Tibial artery (tissue), 4 donors: Measurements from ENCODE around the gene MYO3B.
A peak's percentile ranks its signal among the peaks of the same experiment; 100 is the strongest.

Experiments
- DNase-seq, 2 donors: peaks; one replicate each; pipeline ENCODE4 v3.0.0-alpha.2; 2019
- H3K27ac ChIP-seq, 2 donors: fragments of 200-600 bp; sonication (generic) in 1 of 2; 1 replicate in 1 of 2; 2 replicates in 1 of 2; pipeline ENCODE4 v1.5.1; 2018 to 2019; ENCODE audit warnings: mild to moderate bottlenecking in 1 of 2
- H3K27me3 ChIP-seq, 2 donors: fragments of 200-600 bp; sonication (generic) in 1 of 2; one replicate each; pipeline versions ENCODE4 v1.5.1 to v1.6.0; 2016 to 2019
- H3K36me3 ChIP-seq, 3 donors: fragments of 200-600 bp; sonication (generic) in 2 of 3; one replicate each; pipeline ENCODE4 v1.5.1; 2016 to 2019; ENCODE audit warnings: mild to moderate bottlenecking in 2 of 3
- H3K4me1 ChIP-seq, 4 donors: fragments of 200-600 bp; sonication (generic) in 2 of 4; 1 replicate in 3 of 4; 2 replicates in 1 of 4; pipeline ENCODE4 v1.5.1; 2016 to 2019
- H3K4me3 ChIP-seq, 2 donors: fragments of 200-600 bp; sonication (generic) in 1 of 2; 1 replicate in 1 of 2; 2 replicates in 1 of 2; pipeline ENCODE4 v1.5.1; 2018 to 2019; ENCODE audit warnings: mild to moderate bottlenecking in 2 of 2
- H3K9me3 ChIP-seq, 3 donors: fragments of 200-600 bp; sonication (generic) in 1 of 3; one replicate each; pipeline ENCODE4 v1.5.1; 2016 to 2019
- CTCF ChIP-seq, 2 experiments: fragments of 200-600 bp in 1 of 2; fragments of 450-650 bp in 1 of 2; IDR thresholded peaks; one replicate each; pipeline ENCODE4 v1.5.1; 2017 to 2019; ENCODE audit warnings: antibody characterized with exemption in 2 of 2, mild to moderate bottlenecking in 1 of 2, moderate library complexity in 1 of 2
- intact Hi-C: fragments of 100-400 bp; cut with DNase I; formaldehyde crosslinking; loops from one replicate; pipeline ENCODE4 v1.15.0; 2023; ENCODE audit warnings: low total_unique reads

MYO3B gene

GRCh38 chr2:170481201-170481600 is 303.3 kb downstream of the MYO3B start:
- H3K4me3 ChIP-seq = no peak overlapping the region
- no peak overlapping the region for H3K27ac ChIP-seq
- no peaks in the 10 kb centered on the region for H3K36me3 ChIP-seq
- intact Hi-C loops = loop anchor here (5.0 kb wide), 1 partner anchor 331 kb away; no protein-coding TSS in a partner anchor
- H3K27me3 ChIP-seq = no peaks in the 10 kb centered on the region
- no peaks in the 10 kb centered on the region for H3K9me3 ChIP-seq
- H3K4me1 ChIP-seq = no peaks in the 10 kb centered on the region
- DNase-seq = no peak
- no peak for TF ChIP-seq CTCF (IDR thresholded peaks at IDR 0.05)

GRCh38 chr2:170484552-170484951 is 306.6 kb downstream of the MYO3B start:
- Histone ChIP-seq H3K4me1 (no peaks in the 10 kb centered on the region), H3K4me3 (no peak overlapping the region), H3K27me3 (no peaks in the 10 kb centered on the region), H3K36me3 (no peaks in the 10 kb centered on the region), H3K27ac (no peak overlapping the region), H3K9me3 (no peaks in the 10 kb centered on the region)
- TF ChIP-seq CTCF (IDR thresholded peaks at IDR 0.05) = no peak
- intact Hi-C loops = loop anchor here (5.0 kb wide), 1 partner anchor 328 kb away; no protein-coding TSS in a partner anchor
- no peak for DNase-seq

GRCh38 chr2:170485254-170486026 is 307.5 kb downstream of the MYO3B start:
- Histone ChIP-seq H3K27me3 (no peaks in the 10 kb centered on the region), H3K27ac (no peak overlapping the region), H3K4me1 (no peaks in the 10 kb centered on the region), H3K4me3 (no peak overlapping the region), H3K36me3 (no peaks in the 10 kb centered on the region), H3K9me3 (no peaks in the 10 kb centered on the region)
- no peak for DNase-seq
- no peak for TF ChIP-seq CTCF (IDR thresholded peaks at IDR 0.05)
- intact Hi-C loops = no loop called here

GRCh38 chr2:170486730-170487129 is 308.8 kb downstream of the MYO3B start:
- Histone ChIP-seq H3K27ac (no peak overlapping the region), H3K4me1 (no peaks in the 10 kb centered on the region), H3K4me3 (no peak overlapping the region), H3K9me3 (no peaks in the 10 kb centered on the region), H3K36me3 (no peaks in the 10 kb centered on the region), H3K27me3 (no peaks in the 10 kb centered on the region)
- peak; percentile 30 to 46 for TF ChIP-seq CTCF (IDR thresholded peaks at IDR 0.05)
- intact Hi-C loops = no loop called here
- DNase-seq = no peak

GRCh38 chr2:170488807-170489206 is 310.9 kb downstream of the MYO3B start:
- H3K9me3 ChIP-seq = no peaks in the 10 kb centered on the region
- TF ChIP-seq CTCF (IDR thresholded peaks at IDR 0.05) = no peak
- no peaks in the 10 kb centered on the region for H3K4me1 ChIP-seq
- H3K27ac ChIP-seq = no peak overlapping the region
- H3K4me3 ChIP-seq = no peak overlapping the region
- intact Hi-C loops = no loop called here
- no peak for DNase-seq
- no peaks in the 10 kb centered on the region for H3K36me3 ChIP-seq
- no peaks in the 10 kb centered on the region for H3K27me3 ChIP-seq
